Kidney (tissue), 14 donors: ENCODE results near the gene CCR9. TPM values are rescaled to one million over a fixed set of nuclear protein-coding genes. Genes with fewer than 3 reads are reported as not detected.

Experiments
- DNase-seq, 5 donors: peaks; one replicate each; pipeline ENCODE4 v3.0.0-alpha.2; 2013 to 2020
- FAIRE-seq: peaks from 2 replicates; lab custom pipeline; 2012; peaks lifted over from hg19 to GRCh38; lab: Jason Lieb, UNC
- H3K27ac ChIP-seq, 2 donors: one replicate each; pipeline ENCODE4 v1.7.0; 2013; ENCODE audit warnings: low read depth in 2 of 2, low read length in 2 of 2, inconsistent platforms in 1 of 2
- H3K27me3 ChIP-seq: one replicate; pipeline ENCODE4 v1.7.1; 2013; ENCODE audit warnings: low read length, inconsistent platforms; ENCODE audit not compliant: control insufficient read depth, insufficient read depth
- H3K36me3 ChIP-seq, 3 donors: one replicate each; pipeline versions ENCODE4 v1.7.0 to v1.7.1; 2013; ENCODE audit warnings: low read length in 3 of 3, control low read depth in 1 of 3, inconsistent platforms in 1 of 3; ENCODE audit not compliant: insufficient read depth in 3 of 3, control insufficient read depth in 2 of 3
- H3K4me1 ChIP-seq, 3 donors: one replicate each; pipeline versions ENCODE4 v1.7.0 to v1.7.1; 2013; ENCODE audit warnings: low read length in 3 of 3, inconsistent platforms in 1 of 3, low read depth in 1 of 3; ENCODE audit not compliant: control insufficient read depth in 2 of 3, insufficient read depth in 2 of 3
- H3K4me3 ChIP-seq, 3 donors: one replicate each; pipeline versions ENCODE4 v1.7.0 to v1.8.1; 2013; ENCODE audit warnings: low read length in 3 of 3, control low read depth in 1 of 3, inconsistent platforms in 1 of 3
- H3K9ac ChIP-seq, 3 donors: one replicate each; pipeline versions ENCODE4 v1.7.0 to v1.7.1; 2013; ENCODE audit warnings: low read length in 3 of 3, control low read depth in 1 of 3, inconsistent platforms in 1 of 3
- H3K9me3 ChIP-seq, 3 donors: one replicate each; pipeline versions ENCODE4 v1.7.0 to v1.7.1; 2013; ENCODE audit warnings: low read length in 3 of 3, control low read depth in 1 of 3, inconsistent platforms in 1 of 3; ENCODE audit not compliant: control insufficient read depth in 2 of 3, insufficient read depth in 1 of 3
- intact Hi-C: fragments of 100-400 bp; cut with DNase I; formaldehyde crosslinking; loops from one replicate; pipeline ENCODE4 v1.11.1; 2022
- polyA plus RNA-seq: library from polyadenylated mRNA; stranded (reverse); fragments of 350-450 nt; fragmentation: Illumina TruSeq; extraction: RNeasy Lipid Tissue Mini Kit (QIAGEN cat#74804); gene quantifications from one replicate; pipeline ENCODE4 v1.2.3, GENCODE V29; 2014; ENCODE audit warnings: low read depth, low replicate concordance; ENCODE audit not compliant: insufficient read depth
- total RNA-seq: library from RNA; stranded (reverse); fragmentation: NEBNext Ultra II Directional; extraction: Animal tissue kit (Norgen Biotek cat#: 25700); gene quantifications from one replicate; pipeline ENCODE4 v1.2.1, GENCODE V29; 2021
- TF ChIP-seq, protein P1 (sequence below): IDR thresholded peaks from 3 replicates; pipeline ENCODE4 v1.5.1; 2012; ENCODE audit warnings: mild to moderate bottlenecking, moderate library complexity, borderline replicate concordance; ENCODE audit not compliant: insufficient read depth; ENCODE audit errors: extremely low read depth
- donor health status: control.
- donor health status: control.
- donor health status: control.
- donor health status: control.
- donor health status: control.
- donor health status: DM: yes; HTN: yes; CAD: no.
- donor health status: Normal renal cell carcinoma (clear cell type).

Gene CCR9
- total and polyA plus RNA-seq, 2 donors from 2014 or later, result 0.22 to 0.43 TPM

DNA sequence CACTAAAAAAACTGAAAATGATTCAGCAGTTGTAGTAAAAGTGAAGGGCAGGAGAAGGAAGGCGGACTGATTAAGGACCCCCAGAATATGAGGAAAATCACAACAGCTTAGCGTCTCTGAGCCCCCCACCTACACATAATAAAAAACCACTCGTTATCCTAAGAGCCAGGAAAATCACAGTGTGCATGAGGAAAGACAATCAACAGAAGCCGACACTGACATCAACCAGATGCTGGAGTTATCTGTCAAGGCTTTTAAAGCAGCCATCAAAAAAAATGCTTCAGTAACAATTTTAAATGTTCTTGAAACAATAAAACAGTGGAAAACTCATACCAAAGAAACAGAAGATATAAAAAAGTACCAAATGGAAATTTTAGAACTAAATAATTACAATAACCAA is 47.2 kb downstream of the CCR9 start:
- peaks cover 0 to 44% (median 40%) of the 10 kb centered on the region in 3 donors for H3K36me3 ChIP-seq

DNA sequence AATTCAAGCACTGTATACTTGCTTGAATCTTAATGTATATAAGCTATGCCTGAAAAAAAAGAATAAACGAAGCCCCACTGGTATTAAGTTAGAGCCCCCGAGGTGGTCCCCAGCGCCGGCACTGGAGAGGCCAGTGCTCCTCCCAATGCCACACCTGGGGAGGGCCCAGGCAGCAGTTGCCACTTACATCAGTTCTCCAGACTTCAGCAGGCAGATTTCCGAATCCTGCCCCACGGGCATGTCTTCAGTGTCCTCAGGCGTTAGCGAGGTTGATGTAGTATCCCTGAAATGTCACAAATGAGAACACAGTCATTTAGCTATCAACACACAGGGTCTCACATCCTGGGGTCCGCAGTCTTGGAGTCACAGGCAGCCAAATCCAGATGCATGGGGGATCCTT is 49.9 kb downstream of the CCR9 start:
- H3K4me1 ChIP-seq, result peaks cover 0 to 6% (median 5%) of the 10 kb centered on the region in 3 donors
- DNase-seq (no peak), FAIRE-seq (no peak)
- no peaks in the 10 kb centered on the region for H3K9me3 ChIP-seq
- TF ChIP-seq, protein P1, sequence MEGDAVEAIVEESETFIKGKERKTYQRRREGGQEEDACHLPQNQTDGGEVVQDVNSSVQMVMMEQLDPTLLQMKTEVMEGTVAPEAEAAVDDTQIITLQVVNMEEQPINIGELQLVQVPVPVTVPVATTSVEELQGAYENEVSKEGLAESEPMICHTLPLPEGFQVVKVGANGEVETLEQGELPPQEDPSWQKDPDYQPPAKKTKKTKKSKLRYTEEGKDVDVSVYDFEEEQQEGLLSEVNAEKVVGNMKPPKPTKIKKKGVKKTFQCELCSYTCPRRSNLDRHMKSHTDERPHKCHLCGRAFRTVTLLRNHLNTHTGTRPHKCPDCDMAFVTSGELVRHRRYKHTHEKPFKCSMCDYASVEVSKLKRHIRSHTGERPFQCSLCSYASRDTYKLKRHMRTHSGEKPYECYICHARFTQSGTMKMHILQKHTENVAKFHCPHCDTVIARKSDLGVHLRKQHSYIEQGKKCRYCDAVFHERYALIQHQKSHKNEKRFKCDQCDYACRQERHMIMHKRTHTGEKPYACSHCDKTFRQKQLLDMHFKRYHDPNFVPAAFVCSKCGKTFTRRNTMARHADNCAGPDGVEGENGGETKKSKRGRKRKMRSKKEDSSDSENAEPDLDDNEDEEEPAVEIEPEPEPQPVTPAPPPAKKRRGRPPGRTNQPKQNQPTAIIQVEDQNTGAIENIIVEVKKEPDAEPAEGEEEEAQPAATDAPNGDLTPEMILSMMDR, result no peak
- no peak overlapping the region for H3K4me3 ChIP-seq
- H3K9ac ChIP-seq, result no peak overlapping the region
- H3K27me3 ChIP-seq, result no peaks in the 10 kb centered on the region
- intact Hi-C loops, result no loop called here
- peaks cover 0 to 29% (median 27%) of the 10 kb centered on the region in 3 donors for H3K36me3 ChIP-seq
- H3K27ac ChIP-seq, result no peak overlapping the region

More for the DNA sequence above, 47.2 kb downstream of the CCR9 start:
- DNase-seq (peak in 1 of 5 donors; percentile 47), FAIRE-seq (no peak)
- H3K9me3 ChIP-seq, result no peaks in the 10 kb centered on the region
- H3K9ac ChIP-seq, result no peak overlapping the region
- H3K27me3 ChIP-seq, result no peaks in the 10 kb centered on the region
- H3K4me1 ChIP-seq, result no peaks in the 10 kb centered on the region
- intact Hi-C loops, result no loop called here
- TF ChIP-seq, protein P1, result no peak
- H3K4me3 ChIP-seq, result no peak overlapping the region
- H3K27ac ChIP-seq, result no peak overlapping the region

DNA sequence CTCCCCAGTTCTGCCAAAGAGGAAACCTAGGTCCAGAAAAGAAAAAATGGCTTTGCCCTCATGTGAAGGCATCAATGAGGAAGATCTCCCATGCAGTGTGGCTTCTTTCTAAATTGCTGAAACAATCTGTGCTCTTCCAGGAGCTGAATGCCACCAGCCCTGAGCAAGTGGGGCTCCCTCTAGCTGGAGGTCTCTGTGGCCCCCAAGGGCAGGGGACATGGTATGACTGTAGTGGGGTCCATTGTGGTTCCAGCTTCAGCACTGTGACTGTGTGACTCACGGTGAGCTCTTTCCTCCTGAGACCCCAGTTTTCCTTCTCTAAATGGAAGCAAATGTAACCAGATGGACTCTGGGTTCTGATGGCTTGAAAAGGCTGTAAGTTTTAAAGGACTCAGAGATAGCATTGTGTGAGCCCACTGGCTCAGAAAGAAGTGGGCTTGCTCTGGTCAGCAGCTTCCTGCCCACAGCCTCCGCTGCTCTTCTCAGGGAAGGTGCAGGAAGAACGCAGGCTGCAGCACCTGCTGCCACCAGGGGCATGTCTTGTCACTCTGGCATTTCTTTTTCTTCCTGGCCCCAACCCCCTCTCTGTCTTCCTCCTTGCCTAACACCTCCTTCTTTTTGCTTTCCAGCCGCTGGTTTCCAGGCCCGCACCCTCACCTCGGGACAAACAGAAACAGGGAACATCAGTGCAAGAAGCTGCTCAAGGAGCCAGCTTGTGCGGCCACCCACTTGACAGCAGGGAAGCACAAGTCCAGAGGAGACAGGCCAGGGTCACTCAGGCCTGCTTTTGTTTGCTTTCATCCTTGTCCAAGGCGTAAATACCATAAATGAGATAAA is 51.1 kb downstream of the CCR9 start:
- intact Hi-C loops, result no loop called here
- H3K27me3 ChIP-seq, result no peaks in the 10 kb centered on the region

More for the DNA sequence above, 51.1 kb downstream of the CCR9 start:
- H3K4me3 ChIP-seq, result no peak overlapping the region
- no peaks in the 10 kb centered on the region for H3K9me3 ChIP-seq
- H3K36me3 ChIP-seq, result peaks cover 0 to 22% (median 19%) of the 10 kb centered on the region in 3 donors
- no peak overlapping the region for H3K27ac ChIP-seq
- no peak for DNase-seq
- peaks cover 0 to 8% (median 6%) of the 10 kb centered on the region in 3 donors for H3K4me1 ChIP-seq
- no peak overlapping the region for H3K9ac ChIP-seq
- TF ChIP-seq, protein P1, result no peak
- FAIRE-seq, result no peak
